Measurements from ENCODE around the gene TGM6. TPM values are rescaled to one million over a fixed set of nuclear protein-coding genes. Genes with fewer than 3 reads are reported as not detected.

Gene TGM6
- total RNA-seq, 4 donors from 2014 or later = not detected

GRCh38 chr20:2421247-2421646 is 40.5 kb downstream of the TGM6 start:
- Histone ChIP-seq H3K36me3 (no peaks in the 10 kb centered on the region), H3K4me1 (no peaks in the 10 kb centered on the region), H3K27me3 (no peaks in the 10 kb centered on the region), H3K9me3 (no peaks in the 10 kb centered on the region), H3K4me3 (no peak overlapping the region), H3K27ac (no peak overlapping the region)
- TF ChIP-seq POLR2A (IDR thresholded peaks at IDR 0.05) (no peak), CTCF (IDR thresholded peaks at IDR 0.05) (no peak)
- intact Hi-C loops (cut with DNase I; ENCODE audit: low total_unique reads) = no loop called here
- no peak for DNase-seq

GRCh38 chr20:2429051-2429450 is 48.4 kb downstream of the TGM6 start:
- H3K9me3 ChIP-seq = no peaks in the 10 kb centered on the region
- H3K36me3 ChIP-seq = no peaks in the 10 kb centered on the region
- H3K27me3 ChIP-seq = no peaks in the 10 kb centered on the region
- H3K4me3 ChIP-seq = no peak overlapping the region
- no peak for DNase-seq
- intact Hi-C loops (cut with DNase I; ENCODE audit: low total_unique reads) = no loop called here
- H3K4me1 ChIP-seq = no peaks in the 10 kb centered on the region
- no peak overlapping the region for H3K27ac ChIP-seq
- TF ChIP-seq POLR2A (IDR thresholded peaks at IDR 0.05) (no peak), CTCF (IDR thresholded peaks at IDR 0.05) (no peak)

- H3K4me3 ChIP-seq = no peak overlapping the region
- intact Hi-C loops (cut with DNase I; ENCODE audit: low total_unique reads) = no loop called here
- H3K4me1 ChIP-seq = no peaks in the 10 kb centered on the region
- DNase-seq = no peak
- H3K36me3 ChIP-seq = no peaks in the 10 kb centered on the region
- no peak for TF ChIP-seq POLR2A (IDR thresholded peaks at IDR 0.05)
- no peak for TF ChIP-seq CTCF (IDR thresholded peaks at IDR 0.05)
- H3K27me3 ChIP-seq = no peaks in the 10 kb centered on the region
- no peak overlapping the region for H3K27ac ChIP-seq
- H3K9me3 ChIP-seq = no peaks in the 10 kb centered on the region
Observed at GRCh38 chr20:2430538-2430937, 49.8 kb downstream of the TGM6 start.

- H3K9me3 ChIP-seq = no peaks in the 10 kb centered on the region
- no peaks in the 10 kb centered on the region for H3K4me1 ChIP-seq
- H3K27me3 ChIP-seq = no peaks in the 10 kb centered on the region
- H3K36me3 ChIP-seq = no peaks in the 10 kb centered on the region
- no peak overlapping the region for H3K27ac ChIP-seq
- intact Hi-C loops (cut with DNase I; ENCODE audit: low total_unique reads) = no loop called here
- no peak for DNase-seq
- TF ChIP-seq CTCF (IDR thresholded peaks at IDR 0.05) (no peak), POLR2A (IDR thresholded peaks at IDR 0.05) (no peak)
- H3K4me3 ChIP-seq = no peak overlapping the region
Observed at GRCh38 chr20:2431185-2431584, 50.5 kb downstream of the TGM6 start.

- TF ChIP-seq POLR2A (IDR thresholded peaks at IDR 0.05) (no peak), CTCF (IDR thresholded peaks at IDR 0.05) (no peak)
- no peaks in the 10 kb centered on the region for H3K27me3 ChIP-seq
- H3K36me3 ChIP-seq = no peaks in the 10 kb centered on the region
- no peak overlapping the region for H3K27ac ChIP-seq
- DNase-seq = no peak
- H3K4me3 ChIP-seq = no peak overlapping the region
- H3K4me1 ChIP-seq = no peaks in the 10 kb centered on the region
- no peaks in the 10 kb centered on the region for H3K9me3 ChIP-seq
- intact Hi-C loops (cut with DNase I; ENCODE audit: low total_unique reads) = no loop called here
Observed at GRCh38 chr20:2446845-2447244, 66.1 kb downstream of the TGM6 start.

All from uterus (tissue), 4 donors.